NCI-H2081 treated with DMSO at 0.1 percent for 48 hours (cell line): ENCODE results near the gene HSPA5.

ENCODE experiments used
- DNase-seq: peaks from one replicate; lab custom pipeline; 2025; lab: John Stamatoyannopoulos, UW

The HSPA5 gene

GRCh38 chr9:125189361-125190289 is 51.5 kb downstream of the HSPA5 start, which contains the start of gene PPP6C:
Gene PPP6C (minus strand): TSS chr9:125189803. CDS start chr9:125189718, 85 bp downstream.
- peak; percentile 68 for DNase-seq

- DNase-seq: no peak
These were observed 52.2 kb downstream of the HSPA5 start for GRCh38 chr9:125189011-125189360.
